GM13976 (cell line): ENCODE data around the gene NTMT2.
"Not testable (repeated sequence)": the region's sequence is repeated elsewhere in the genome, so short reads cannot be mapped to it uniquely, and the experiment has no call there.

Experiments
- DNase-seq: peaks from one replicate; pipeline ENCODE4 v3.0.0; 2012; ENCODE audit warnings: low spot score
- CTCF ChIP-seq: IDR thresholded peaks from 2 replicates; pipeline ENCODE4 v1.5.1; 2012; ENCODE audit warnings: borderline replicate concordance, mild to moderate bottlenecking; ENCODE audit not compliant: insufficient read depth; ENCODE audit errors: extremely low read depth, missing control alignments, control extremely low read depth
- in situ Hi-C: fragments of 300-500 bp; cut with MboI; formaldehyde crosslinking; loops from one replicate; pipeline ENCODE4 v1.12.0; 2022; ENCODE audit warnings: low sequenced_read_pairs, mixed read lengths, inconsistent platforms; ENCODE audit not compliant: unreplicated experiment

The NTMT2 gene

GRCh38 chr1:170166518-170167180 is 20.9 kb downstream of the NTMT2 start:
- in situ Hi-C loops: no loop called here
- no peak for TF ChIP-seq CTCF
- DNase-seq: no peak

- DNase-seq: no peak
- in situ Hi-C loops: no loop called here
- TF ChIP-seq CTCF: no peak
Measured at GRCh38 chr1:170168265-170168664, 22.5 kb downstream of the NTMT2 start.

- in situ Hi-C loops, DNase-seq: not testable (repeated sequence)
Measured at GRCh38 chr1:170170513-170170912, 24.8 kb downstream of the NTMT2 start.

- no peak for TF ChIP-seq CTCF
- no peak for DNase-seq
- in situ Hi-C loops: no loop called here
Measured at GRCh38 chr1:170174395-170174794, 28.6 kb downstream of the NTMT2 start.

- TF ChIP-seq CTCF: no peak
- in situ Hi-C loops: no loop called here
- DNase-seq: no peak
Measured at GRCh38 chr1:170175041-170175440, 29.3 kb downstream of the NTMT2 start.

- no peak for DNase-seq
- no peak for TF ChIP-seq CTCF
- in situ Hi-C loops: no loop called here
Measured at GRCh38 chr1:170175484-170175883, 29.7 kb downstream of the NTMT2 start.

- no peak for DNase-seq
Measured at GRCh38 chr1:170176772-170177171, 31.0 kb downstream of the NTMT2 start.

More at GRCh38 chr1:170176772-170177171, 31.0 kb downstream of the NTMT2 start:
- TF ChIP-seq CTCF: no peak
- in situ Hi-C loops: no loop called here
